TTC549 (cell line): ENCODE measurements around the gene RGS10.

ENCODE experiments used
- FAIRE-seq: peaks from 2 replicates; lab custom pipeline; 2012; peaks lifted over from hg19 to GRCh38; lab: Jason Lieb, UNC

RGS10 gene

DNA sequence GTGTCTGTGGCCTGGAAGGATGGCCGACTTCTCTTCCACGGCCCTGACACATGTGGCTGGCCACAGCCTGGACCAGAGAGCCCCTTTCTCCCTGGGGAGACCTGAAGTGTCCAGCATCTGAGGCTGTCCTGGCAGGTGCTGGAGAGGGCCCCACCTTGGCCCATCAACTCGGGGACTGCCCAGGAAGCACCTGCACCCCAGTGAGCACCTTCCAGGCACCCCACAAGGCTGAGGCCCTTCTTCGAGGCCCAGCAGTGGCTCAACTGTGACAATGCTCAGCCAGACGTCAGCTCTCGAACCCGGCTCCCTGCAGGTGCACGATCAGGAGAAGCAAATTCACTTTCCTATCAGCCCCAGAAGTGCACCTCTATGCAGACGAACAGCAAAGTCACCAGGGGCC, 24.3 kb downstream of the RGS10 start:
- no peak for FAIRE-seq

DNA sequence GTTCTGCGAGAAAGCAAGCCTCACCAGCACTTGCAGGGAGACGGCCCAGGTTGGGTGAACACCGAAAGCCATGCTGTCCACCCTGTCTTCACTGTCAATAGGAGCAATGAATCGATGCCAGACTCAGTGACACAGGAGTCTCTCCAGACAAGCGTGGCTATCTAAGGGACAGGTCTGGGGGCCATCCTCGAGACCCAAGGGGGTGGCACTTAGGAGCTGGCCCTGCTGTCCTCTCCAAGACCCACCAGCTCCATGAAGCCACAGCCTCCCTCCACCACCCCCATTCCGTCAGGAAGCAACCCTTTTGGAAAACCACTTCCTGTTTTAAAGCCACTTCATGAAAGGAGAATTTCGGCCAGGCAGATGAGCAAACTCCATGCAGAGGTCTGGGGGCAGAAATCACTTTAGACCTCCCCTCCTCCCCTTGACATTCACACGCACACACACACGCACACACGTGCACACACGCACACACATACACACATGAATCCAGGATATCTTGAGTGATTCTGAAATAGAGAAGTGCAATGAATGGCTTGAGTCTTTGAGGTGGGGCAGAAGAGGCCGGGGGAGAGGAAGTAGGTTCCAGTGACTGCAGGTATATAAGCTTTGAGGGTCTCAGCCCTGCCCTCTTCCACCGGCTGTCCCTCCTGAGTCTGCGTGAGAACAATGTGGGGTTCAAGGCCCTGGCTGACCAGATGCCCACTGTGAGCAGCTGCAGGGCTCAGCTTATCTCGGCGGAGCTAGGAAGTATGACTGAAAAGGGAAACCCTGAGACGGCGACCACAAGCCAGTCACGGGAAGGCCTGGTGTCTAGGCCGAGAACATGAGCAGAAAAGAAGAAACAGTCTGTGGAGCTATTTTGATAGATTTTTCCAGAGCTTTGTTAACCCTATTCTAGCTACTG, 25.0 kb downstream of the RGS10 start:
- FAIRE-seq = no peak

DNA sequence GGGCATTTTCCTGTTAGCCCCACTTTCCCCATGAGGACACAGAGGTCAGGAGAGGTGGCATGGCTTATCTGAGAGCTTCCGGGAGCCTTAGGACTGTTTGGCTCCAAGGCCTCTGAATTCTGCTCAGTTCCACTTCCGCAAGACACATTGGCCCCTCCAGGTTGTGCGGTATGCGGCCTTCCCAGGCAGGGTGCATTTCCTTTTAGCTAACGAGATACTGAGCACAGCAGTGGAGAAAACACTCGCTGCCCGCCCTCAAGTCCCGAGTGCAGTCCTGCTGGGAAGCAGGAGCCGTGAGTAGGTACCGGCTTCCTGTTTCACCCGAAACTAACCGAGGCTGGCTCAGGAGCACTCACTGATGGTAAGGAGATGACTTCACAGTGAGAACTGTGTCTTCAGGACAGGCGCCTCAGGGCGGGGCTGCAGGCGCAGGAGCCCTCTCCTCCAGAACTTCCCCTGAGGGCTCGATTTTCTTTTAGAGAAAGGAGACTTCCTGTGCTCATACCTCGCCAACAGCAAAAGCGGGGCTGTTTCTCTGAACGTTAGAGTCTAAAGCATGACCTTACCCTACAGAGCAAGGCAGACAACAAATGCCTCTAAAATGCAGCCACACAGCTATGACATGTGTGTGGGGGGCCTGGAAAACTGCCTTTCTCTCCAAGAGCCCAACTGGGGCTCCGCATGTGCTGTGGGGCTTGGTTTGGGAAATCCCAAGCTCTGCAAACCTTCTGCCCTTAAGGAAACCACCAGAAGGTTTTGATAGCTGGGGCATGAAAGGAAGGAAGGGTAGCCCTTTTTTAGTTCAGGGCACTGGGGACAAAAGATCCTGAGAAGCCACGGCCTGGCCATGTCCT, 25.9 kb downstream of the RGS10 start:
- FAIRE-seq = no peak

DNA sequence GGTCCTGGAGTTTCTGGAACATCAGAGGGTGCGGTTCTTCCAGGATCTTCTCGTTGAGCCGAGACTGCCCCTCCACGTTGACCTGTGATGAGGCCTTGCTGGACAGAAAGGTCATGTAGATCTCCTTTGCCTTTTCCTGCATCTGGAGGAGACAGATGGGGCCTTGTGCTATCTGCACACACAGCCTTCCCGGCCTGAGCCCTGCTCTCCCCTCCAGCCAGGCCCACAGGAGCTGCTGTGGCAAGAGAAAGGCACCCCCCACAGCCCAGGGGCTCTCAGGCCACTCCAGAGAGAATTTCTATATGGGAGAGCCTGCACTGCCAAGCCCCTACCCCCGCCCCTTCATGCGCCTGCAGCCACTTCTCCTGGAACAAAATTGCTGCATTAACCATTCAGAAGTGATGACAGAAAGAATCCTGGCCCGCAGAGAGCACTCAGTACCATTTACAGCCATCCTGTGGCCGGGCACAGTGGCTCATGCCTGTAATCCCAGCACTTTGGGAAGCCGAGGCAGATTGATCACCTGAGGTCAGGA, 26.9 kb downstream of the RGS10 start:
- no peak for FAIRE-seq

DNA sequence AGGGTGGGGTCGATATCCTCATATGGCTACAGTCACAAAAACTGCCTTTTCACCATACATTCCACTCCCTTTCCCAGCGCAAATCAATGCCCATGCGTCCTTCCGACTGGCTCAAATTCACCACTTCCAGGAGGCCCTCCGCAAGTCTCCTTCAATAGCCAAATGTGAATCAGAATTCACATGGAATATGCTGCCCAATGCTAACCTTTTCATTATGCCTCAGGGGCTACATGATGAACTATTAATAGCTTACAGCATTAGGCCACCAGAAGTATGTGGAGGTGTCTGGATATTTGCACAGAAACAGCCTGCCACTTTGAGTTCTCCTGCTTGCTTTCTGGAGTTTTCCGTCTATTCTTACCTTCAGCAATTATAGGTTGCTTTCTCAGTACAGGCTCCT, 27.7 kb downstream of the RGS10 start:
- FAIRE-seq = no peak

DNA sequence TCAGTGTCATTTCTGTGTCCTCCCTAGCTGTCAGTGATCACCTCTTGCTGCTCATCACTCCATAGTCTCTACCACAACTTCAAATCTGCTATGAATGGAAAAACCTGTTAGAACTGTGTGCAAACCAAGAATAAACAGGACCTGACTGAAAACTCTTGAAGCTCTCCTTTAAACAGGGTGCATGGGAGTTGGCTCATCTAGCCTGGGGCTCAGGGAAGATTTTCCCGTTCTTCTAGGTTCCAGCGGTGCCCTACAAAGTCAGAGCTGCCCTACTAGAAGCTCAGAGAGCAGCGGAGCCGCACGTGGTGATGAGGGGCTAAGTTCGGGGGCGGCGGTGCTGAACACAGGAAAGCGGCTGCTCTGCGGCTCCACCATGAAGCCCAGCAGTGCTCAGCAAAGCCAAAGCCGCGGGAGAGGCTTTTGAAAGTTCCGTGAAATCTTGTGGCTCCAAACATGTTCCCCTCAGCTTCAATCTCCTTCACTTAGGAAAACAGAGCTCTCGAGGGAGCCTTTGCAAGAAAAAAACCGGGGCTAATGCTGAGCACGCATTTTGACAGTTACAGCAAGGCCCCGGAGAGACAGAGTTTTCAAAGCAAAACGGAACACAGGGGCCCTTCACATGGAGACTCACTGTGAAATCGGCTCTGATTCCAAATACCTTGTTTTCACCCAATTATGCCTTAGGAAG, 30.5 kb downstream of the RGS10 start:
- no peak for FAIRE-seq

DNA sequence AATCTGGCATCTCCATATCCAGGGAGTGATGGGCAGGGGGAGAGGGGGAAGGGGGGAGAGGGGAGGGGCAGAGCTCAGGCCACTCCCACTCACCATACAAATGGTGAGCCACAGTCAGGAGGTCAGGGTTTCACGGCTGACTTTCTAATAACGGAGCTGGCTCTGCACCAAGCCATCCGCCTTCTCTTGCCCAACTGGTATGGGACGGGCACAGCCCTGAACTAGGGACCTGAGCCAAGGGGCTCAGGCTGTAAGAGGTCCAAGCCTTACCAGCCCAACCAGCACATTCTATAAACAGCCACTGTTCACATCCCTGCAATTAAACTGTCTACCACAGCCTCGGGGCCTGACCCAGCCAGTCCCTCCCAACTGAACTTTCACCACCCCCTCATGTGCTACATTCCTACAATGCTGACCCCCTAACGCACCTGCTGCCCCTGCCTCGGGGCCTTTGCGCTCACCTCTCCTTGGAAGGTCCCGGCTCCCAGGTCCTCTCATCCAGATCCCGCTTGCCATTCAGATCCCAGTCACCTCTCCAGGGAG, 32.5 kb downstream of the RGS10 start:
- FAIRE-seq = no peak

DNA sequence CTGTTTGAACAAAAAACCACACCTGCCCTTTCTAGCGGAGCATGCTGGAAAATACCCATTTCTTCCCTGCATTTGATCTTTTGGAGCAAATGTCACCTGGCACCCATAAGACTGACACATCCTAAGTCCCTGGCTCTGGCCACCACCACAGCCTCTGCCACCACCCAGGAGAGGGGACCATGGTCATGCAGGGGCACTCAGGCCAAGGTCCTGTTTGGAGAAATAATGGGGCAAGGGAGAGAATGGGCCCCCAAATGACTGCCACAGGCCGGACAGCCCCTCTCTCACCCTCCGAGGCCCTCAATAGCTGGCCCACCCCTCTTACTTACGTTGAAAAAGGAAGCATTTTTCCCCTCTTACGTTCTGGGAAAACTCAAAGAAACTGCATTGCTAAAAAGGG, 35.4 kb downstream of the RGS10 start:
- no peak for FAIRE-seq

DNA sequence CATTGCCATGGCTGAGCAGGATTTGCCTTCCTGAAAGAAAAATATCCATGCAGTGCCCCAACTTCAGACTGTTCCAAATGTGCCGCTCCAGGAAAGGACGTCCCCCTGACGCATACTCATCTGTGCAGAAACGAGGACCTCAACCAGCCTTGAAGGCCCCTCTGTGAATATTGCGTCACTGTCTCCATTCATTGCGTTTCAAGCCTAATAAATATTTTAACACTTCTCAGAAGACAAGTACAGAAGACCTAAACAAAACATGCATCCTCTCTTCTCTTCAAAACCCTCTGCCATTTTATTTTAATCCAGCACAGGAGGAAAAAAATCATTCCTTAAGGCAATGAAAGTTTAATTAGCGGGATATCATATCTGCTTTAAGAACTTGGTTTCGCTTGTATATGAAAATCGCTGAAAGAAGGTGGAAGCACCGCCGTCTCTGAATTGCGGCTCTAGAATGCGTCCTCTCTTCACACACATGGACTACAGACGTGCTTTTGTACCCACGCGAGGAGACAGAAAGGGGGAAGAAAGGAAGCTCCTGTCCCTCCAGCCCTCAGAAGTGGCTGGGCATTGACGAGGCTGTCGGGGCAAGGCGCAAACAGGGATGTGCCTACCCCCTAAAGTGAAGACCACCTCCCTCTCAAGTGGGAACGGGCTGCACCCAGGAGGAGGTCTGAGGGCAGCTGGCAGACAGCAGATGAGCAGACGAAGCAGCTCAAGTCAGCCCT, 36.8 kb downstream of the RGS10 start:
- no peak for FAIRE-seq

DNA sequence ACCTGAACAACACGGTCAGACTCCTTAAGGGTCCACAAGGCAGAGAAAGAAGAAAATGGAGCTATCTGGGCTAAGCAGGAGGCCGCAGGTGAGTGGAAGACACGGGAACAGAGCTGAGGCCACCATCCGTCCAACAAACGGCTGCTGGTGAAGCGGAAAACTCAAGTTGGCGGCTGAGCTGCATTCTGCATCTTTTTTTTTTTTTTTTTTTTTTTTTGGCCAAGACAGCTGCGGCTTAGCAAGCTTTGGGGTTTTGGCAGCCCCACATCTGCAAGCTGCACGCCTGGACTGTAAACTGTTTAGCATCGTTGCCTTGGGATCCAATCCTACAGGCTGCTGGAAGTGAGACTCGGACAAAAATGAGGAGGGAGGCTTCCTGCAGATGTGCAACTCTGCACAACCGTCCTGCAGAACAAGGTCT, 37.4 kb downstream of the RGS10 start:
- FAIRE-seq = no peak

DNA sequence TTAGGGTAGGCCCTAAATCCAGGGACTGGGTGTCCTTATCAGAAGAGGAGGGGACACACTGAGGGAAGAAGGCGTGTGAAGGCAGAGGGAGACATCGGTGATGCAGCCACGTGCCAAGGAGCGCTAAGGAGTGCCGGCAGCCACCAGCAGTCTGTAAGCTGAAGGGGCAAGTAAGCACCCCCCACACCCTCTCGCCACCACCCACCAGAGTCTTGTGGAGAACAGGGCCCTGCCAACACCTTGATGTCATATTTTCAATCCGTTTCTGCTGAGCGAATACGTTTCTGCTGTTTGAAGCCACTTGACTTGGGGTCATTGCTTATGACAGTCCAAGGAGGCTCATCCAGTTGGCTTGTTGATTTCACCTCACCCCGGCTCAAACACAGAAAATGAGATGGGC, 37.9 kb downstream of the RGS10 start:
- no peak for FAIRE-seq

DNA sequence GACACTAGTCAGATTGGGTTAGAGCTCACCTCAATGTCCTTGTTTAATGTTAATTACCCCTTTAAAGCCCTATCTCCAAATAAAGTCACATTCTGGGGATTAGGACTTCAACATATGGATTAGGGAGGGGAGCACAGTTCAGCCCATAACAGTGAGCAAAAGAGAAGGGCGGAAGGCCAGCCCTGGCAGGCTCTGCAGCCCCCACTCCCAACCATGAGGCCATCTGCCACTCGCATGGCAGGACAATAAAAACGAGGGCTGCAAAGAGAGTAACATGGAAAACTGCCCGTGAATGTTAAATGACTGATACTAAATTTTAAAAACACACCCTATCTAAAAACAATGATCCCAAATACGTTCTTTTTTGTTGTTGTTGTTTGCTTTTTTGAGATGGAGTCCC, 38.7 kb downstream of the RGS10 start:
- FAIRE-seq = no peak

DNA sequence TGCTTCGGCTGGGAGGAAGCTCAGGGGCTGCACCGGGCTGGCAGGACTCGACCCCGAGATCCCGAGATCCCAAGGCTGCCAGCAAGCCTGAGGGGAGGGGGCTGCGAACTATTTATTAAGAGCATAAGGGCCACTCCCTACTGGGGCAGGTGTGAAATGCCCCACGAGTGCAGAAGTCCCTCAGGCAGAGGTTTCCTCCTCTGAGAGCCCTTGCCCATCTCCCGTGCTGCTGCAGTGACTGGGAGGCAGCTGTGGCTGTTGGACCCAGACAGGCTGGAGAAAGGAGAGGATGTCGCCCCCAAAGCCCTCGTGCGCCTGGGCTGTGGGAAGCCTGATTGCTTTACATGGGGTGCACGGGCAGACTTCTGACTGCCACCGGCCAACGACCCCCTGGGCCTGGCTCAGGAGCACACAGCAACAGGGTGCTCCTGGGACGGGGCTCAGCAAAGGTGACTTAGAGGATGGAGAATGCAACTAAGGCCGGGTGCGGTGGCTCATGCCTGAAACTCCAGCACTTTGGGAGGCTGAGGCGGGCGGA, 39.8 kb downstream of the RGS10 start:
- FAIRE-seq = no peak

DNA sequence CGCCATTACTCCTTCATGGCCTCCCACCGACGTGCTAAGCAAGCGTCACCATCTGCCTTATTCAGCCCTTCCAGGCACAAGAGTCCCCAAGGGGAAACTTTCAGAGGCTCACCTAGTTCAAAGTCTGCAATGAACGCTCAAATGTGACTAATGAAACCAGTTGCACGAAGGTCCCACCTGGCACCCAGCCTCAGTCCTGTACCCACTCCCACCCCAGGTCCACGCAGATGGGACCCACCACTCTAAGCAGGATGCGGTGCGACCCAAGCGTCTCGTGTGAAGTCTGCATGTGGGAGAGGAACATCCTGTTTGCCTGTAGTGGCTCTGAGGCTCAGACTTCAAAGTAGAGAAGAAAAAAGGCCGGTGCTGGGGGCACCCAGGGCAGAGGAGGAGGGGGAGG, 40.3 kb downstream of the RGS10 start:
- no peak for FAIRE-seq

DNA sequence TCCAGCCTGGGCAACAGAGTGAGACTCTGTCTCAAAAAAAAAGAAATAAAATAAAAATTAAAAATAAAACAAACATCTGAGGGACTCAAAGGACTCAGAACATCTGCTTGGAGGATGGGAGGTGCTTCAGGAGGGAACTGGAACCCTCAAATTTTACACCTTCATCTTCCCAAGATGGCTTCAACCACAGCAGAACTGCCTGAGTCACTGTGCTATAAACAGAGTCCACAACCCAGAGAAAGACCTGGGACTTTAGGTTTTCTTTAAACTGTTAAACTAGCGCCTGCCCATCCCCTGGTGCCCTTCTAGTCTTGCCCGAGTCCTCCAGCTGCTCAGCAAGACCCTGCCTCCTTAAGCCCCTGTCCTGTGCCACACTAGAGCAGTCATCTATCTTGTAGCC, 40.8 kb downstream of the RGS10 start:
- no peak for FAIRE-seq

DNA sequence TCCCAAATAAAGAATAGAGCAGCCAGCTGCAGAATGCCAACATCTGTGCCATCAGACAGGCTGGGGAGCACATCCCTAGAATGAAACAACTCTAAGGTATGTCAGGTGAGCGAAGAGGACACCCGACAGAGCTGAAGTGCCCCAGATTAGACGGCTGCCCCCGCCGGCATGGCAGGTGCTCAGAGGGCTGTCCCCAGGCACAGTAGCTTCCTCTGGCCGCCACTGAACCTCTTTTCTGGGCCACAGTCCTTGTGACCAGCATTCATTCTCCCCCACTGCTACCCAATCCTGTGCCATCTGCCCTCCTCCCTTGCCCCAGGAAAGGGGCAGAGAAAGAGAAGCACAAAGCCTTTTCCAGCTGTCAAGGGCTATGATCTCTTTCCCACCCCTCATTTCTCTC, 41.7 kb downstream of the RGS10 start:
- no peak for FAIRE-seq

DNA sequence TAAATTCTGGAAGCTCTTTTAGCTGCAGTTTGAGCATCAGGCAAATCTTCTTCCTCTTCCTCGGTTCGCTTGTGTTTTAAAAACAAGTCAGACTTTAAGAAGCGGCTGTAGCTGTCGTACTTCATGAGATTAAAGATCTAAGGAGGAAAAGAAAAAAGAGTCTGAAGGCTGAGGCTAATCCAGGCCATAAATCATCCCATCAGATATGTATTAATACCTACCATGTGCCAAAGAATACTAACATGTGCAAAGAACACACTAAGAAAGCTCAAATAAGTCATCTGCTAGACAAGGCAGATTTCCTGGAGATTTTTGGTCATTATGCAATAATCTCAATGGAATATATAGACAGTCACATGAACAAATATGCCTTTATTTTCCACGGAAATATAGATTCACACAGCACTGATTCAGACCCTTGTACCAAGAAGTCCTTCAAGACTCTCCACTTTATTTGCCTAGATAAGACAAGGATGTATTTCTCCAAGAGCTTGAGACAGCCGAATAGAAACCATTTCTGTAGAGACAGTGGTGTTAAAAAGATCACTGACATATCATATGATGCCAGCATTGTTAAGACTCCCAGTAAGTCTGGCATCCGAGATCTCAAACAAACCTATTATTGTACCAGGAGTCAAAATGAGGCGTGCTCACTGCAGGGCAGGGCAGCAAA, 42.3 kb downstream of the RGS10 start:
- no peak for FAIRE-seq

DNA sequence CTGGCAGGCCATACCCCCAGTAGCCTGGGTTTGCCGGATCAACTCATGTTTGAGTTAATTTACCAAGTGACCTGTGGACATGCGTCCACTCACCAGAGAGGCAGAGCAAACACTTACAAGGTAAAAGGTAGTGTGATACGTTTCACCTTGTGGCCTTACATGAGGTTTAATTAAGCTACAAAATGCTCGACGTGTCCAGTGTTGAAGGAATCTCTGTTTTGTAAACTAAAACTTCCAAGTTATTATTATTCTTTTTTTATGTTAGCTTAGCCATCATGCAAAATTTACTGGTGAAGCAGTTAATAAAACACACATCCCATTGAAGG, 42.9 kb downstream of the RGS10 start:
- no peak for FAIRE-seq

DNA sequence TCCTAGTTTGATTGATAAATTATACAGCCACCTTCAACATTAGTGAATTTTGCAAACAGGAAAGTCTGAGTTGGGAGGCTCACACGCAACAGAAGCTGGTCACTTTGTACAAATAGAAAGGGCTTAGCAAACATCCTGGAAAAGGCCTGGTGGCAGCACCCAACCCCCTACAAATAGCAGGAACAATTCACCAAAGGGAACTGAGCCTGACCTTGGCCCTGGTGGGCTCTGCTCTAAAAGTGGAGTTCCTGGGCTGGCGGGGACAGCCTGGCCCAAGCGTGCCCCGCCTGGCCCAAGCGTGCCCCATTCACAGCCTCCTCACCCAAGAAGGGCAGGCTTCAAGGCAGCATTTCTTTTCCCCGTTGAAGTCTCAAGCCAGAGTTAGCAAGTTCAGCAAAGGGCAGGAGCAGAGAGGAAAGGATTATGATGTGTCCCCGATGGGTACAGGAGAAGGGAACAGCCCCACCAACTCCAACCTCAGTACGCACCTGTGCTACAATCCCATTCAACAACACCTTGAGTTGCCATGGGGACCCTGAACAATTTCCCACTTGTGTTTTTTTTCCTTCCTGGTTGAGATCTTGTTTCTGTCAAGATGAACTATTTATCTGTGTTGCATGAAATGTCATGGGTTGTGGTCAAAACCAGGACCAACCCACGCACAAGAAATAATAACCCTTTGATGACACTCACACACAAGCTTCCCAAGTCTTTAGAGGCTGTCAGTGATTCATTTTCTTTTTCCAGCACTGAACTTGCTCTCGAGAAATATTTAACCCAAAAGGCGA, 43.4 kb downstream of the RGS10 start:
- no peak for FAIRE-seq

DNA sequence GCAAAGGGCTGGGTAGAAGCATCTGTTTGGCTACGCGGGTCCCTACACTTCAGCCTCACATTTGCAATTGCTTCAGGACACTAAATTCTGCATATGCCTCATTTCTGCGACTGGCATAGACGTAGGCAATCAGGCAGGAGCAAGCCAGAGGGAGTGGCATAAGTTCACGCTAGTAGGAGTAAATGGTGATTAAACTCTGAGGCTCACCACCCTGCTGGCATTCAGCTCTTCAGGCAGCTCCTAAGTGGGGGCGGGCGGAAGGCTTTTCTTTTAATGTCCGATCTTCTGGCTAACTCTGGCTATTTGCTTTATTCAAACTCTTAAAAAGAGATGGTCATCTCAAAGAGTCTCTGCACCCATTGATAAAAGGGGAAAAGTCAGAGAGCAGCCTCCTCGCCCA, 45.3 kb downstream of the RGS10 start:
- FAIRE-seq = no peak
